SK-N-SH treated with all-trans-retinoic acid at 6 μM for 48 hours (cell line): ENCODE results near the gene CD22.

ENCODE experiments used
- ATAC-seq: fragments of 200-7000 bp; cut with Tn5 transposase; 3 replicates; pipeline ENCODE4 v1.9.1; 2020; ENCODE audit warnings: mild to moderate bottlenecking, moderate library complexity
- BACH2 ChIP-seq: fragments of 250-450 bp; sonication (Bioruptor Pico); IDR thresholded peaks from 2 replicates; pipeline ENCODE4 v1.9.0; 2021; ENCODE audit warnings: mild to moderate bottlenecking, borderline replicate concordance
- CREB5 ChIP-seq: fragments of 250-450 bp; sonication (Bioruptor Pico); IDR thresholded peaks from 2 replicates; pipeline ENCODE4 v1.5.1; 2020; ENCODE audit warnings: low read depth, mild to moderate bottlenecking, moderate library complexity
- CSDC2 ChIP-seq: fragments of 250-450 bp; sonication (Bioruptor Pico); IDR thresholded peaks from 2 replicates; pipeline ENCODE4 v1.5.0; 2020; ENCODE audit warnings: mild to moderate bottlenecking, moderate library complexity
- CSRNP3 ChIP-seq: fragments of 250-450 bp; sonication (Bioruptor Pico); IDR thresholded peaks from 2 replicates; pipeline ENCODE4 v1.5.1; 2021; ENCODE audit warnings: mild to moderate bottlenecking, moderate library complexity
- GLIS3 ChIP-seq: fragments of 250-450 bp; sonication (Bioruptor Pico); IDR thresholded peaks from 2 replicates; pipeline ENCODE4 v1.5.0; 2020; ENCODE audit warnings: mild to moderate bottlenecking, moderate library complexity
- OSR1 ChIP-seq: fragments of 250-450 bp; sonication (Bioruptor Pico); IDR thresholded peaks from 2 replicates; pipeline ENCODE4 v1.8.0; 2022; ENCODE audit warnings: moderate library complexity, mild to moderate bottlenecking, inconsistent platforms
- POU6F1 ChIP-seq: fragments of 250-450 bp; sonication (Bioruptor Pico); IDR thresholded peaks from 2 replicates; pipeline ENCODE4 v1.8.0; 2021; ENCODE audit warnings: low read depth, mild to moderate bottlenecking, moderate library complexity, borderline replicate concordance
- RARB ChIP-seq: fragments of 250-450 bp; sonication (Bioruptor Pico); IDR thresholded peaks from 2 replicates; pipeline ENCODE4 v1.8.0; 2021; ENCODE audit warnings: mild to moderate bottlenecking, moderate library complexity
- SNAI2 ChIP-seq: fragments of 250-450 bp; sonication (Bioruptor Pico); IDR thresholded peaks from 2 replicates; pipeline ENCODE4 v1.5.0; 2020; ENCODE audit warnings: mild to moderate bottlenecking, moderate library complexity
- TCF4 ChIP-seq: fragments of 250-450 bp; sonication (Bioruptor Pico); IDR thresholded peaks from 2 replicates; pipeline ENCODE4 v1.8.0; 2021; ENCODE audit warnings: mild to moderate bottlenecking, moderate library complexity, borderline replicate concordance
- TOX ChIP-seq: fragments of 250-450 bp; sonication (Bioruptor Pico); IDR thresholded peaks from 2 replicates; pipeline ENCODE4 v1.8.0; 2021; ENCODE audit warnings: mild to moderate bottlenecking, moderate library complexity, borderline replicate concordance
- TSHZ2 ChIP-seq: fragments of 250-450 bp; sonication (Bioruptor Pico); IDR thresholded peaks from 2 replicates; pipeline ENCODE4 v1.5.0; 2020; ENCODE audit warnings: mild to moderate bottlenecking, moderate library complexity
- ZC3H10 ChIP-seq: fragments of 250-450 bp; sonication (Bioruptor Pico); IDR thresholded peaks from 2 replicates; pipeline ENCODE4 v1.5.1; 2021; ENCODE audit warnings: mild to moderate bottlenecking, moderate library complexity
- ZFP3 ChIP-seq: fragments of 250-450 bp; sonication (Bioruptor Pico); IDR thresholded peaks from 2 replicates; pipeline ENCODE4 v1.5.0; 2020; ENCODE audit warnings: mild to moderate bottlenecking, moderate library complexity
- ZNF8 ChIP-seq: fragments of 450-650 bp; formaldehyde crosslinking; IDR thresholded peaks from 2 replicates; pipeline ENCODE4 v1.5.0; 2020; ENCODE audit warnings: mild to moderate bottlenecking, moderate library complexity

The CD22 gene

GRCh38 chr19:35337097-35337983 lies 8.4 kb downstream of the CD22 start:
- TF ChIP-seq GLIS3 (no peak), ZC3H10 (no peak), TSHZ2 (CRISPR knock-in tag) (no peak)
- ATAC-seq: no peak

- no peak for TF ChIP-seq POU6F1 (CRISPR knock-in tag)
- TF ChIP-seq CSRNP3 (CRISPR knock-in tag): no peak
- TF ChIP-seq TSHZ2 (CRISPR knock-in tag): no peak
- TF ChIP-seq TCF4 (CRISPR knock-in tag): no peak
- no peak for TF ChIP-seq SNAI2 (CRISPR knock-in tag)
- ATAC-seq: no peak; the same call in 2 of the 3 replicates
Measured at GRCh38 chr19:35337984-35338296, 9.0 kb downstream of the CD22 start.

- no peak for ATAC-seq
- no peak for TF ChIP-seq ZFP3
- no peak for TF ChIP-seq SNAI2 (CRISPR knock-in tag)
- TF ChIP-seq TSHZ2 (CRISPR knock-in tag): no peak
- TF ChIP-seq GLIS3: no peak
- no peak for TF ChIP-seq TCF4 (CRISPR knock-in tag)
- TF ChIP-seq ZNF8 (CRISPR knock-in tag): no peak
- TF ChIP-seq ZC3H10: no peak
- no peak for TF ChIP-seq CREB5 (CRISPR knock-in tag)
Measured at GRCh38 chr19:35340431-35340830, 11.4 kb downstream of the CD22 start.

GRCh38 chr19:35341006-35341405 lies 12.0 kb downstream of the CD22 start:
- ATAC-seq: no peak
- TF ChIP-seq ZC3H10 (no peak), POU6F1 (CRISPR knock-in tag) (no peak), OSR1 (CRISPR knock-in tag) (no peak), ZFP3 (no peak), TOX (CRISPR knock-in tag) (no peak), ZNF8 (CRISPR knock-in tag) (no peak), BACH2 (CRISPR knock-in tag) (no peak), TSHZ2 (CRISPR knock-in tag) (no peak), RARB (CRISPR knock-in tag) (no peak), CSDC2 (no peak), GLIS3 (no peak)
